NCI-H2227 treated with DMSO at 0.1 percent for 48 hours (cell line): ENCODE measurements around the gene PTGES2.
"Not testable (repeated sequence)": the region's sequence is repeated elsewhere in the genome, so short reads cannot be mapped to it uniquely, and the experiment has no call there.

ENCODE experiments used
- DNase-seq: peaks from one replicate; lab custom pipeline; 2025; lab: John Stamatoyannopoulos, UW

PTGES2 gene

DNA sequence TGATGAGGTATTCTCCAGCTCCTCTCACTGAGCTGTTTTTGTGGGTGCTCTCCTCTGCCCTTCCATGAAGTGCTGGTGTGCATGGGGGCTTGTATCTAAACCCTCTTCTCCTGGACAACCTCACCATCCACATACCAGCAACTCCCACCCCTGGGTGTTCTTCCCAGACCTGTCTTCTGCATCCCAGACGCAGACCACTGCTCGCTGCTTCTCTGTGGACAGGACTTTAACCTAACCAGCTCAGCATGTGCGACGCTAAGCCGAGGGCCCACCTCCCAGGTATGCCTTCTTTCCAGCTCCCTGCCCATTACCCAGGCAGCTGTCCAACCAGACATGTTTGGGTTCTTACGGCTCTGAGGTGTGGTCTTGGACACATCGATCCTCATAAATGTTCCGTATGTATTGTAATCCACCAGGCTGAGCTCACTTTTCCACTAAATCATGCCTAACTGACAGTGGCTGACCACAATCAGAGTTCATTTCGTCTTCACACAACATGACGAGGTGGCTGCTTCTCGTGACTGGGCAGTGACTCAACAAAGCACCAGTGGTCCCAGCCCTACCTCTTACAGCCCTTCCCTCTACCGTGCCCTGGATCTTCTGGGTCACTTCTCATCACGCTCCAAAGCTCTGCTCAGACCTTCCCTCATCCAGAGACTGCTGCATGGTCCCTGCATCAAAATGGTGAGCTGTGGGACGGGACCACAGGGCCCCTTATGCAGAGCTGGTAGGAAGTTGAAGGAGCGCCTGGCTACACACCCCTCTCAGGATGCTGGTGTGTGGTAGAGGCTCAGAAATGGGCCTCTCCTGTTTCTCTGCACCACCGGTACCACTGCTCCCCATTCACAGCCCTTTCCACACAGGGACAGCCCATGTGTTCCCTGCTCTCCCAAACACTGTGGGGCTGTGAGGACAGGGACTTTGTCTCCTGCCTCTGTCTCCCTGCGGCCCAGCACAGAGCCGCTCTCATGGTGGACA lies 9.6 kb upstream of the PTGES2 start:
- no peak for DNase-seq

DNA sequence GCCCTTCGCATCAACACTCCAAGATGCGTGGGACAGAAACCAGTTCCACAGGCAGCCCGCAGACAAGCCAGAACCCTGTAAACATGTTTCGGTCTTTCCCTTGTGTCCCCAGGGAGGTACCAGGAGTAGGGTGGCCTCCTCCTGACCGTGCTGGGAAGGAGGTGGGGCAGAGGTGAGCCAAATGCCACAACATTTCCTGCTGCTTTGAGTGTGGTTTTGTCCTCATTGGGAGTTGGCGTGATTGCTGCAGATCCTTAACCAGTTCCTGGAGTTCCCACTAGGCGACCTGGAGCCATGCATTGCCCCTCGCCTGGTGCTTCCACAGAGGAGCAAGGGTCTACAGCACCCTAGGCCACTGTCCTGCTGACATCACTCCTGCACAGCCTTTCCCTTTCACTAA lies 8.0 kb upstream of the PTGES2 start:
- DNase-seq, result not testable (repeated sequence)

DNA sequence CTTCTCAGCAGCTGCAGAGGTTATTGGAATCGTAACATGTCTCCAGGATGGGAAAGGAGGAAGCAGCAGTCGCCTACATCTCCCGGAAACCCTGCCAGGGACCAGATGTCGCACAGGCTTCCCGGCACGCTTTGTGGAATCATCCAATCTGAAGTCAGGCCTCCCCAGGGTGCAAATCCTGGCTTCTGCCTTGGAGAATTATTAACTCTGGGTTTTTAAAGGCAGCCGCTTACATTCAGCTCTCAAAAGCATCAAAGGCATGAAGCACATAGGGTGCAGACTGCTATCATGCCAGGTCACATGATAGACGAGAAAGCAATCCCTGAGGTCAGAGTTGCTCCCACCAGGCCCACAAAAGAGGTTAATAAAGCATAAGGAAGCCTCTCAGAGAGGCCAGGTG lies 4.6 kb upstream of the PTGES2 start:
- DNase-seq, result not testable (repeated sequence)

DNA sequence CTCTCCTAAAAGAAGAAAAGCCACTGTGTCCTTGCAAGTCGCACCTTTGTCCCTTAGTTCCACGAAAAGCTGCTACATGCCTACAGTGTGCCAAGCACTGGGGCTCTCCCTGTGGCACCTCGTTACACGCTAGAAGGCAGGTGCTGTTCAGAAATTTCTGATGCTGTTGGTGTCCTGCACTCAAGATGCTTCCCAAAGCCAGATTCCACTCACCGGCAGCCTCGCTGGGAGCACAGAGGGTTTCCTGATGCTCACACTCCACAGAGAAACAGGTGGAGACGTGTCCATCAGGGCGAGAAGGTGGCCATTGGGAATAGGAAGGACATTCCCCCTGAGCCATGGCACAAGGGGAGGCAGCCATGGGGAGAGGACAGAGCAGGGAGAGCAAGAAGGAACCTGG lies 3.8 kb upstream of the PTGES2 start:
- DNase-seq, result not testable (repeated sequence)

DNA sequence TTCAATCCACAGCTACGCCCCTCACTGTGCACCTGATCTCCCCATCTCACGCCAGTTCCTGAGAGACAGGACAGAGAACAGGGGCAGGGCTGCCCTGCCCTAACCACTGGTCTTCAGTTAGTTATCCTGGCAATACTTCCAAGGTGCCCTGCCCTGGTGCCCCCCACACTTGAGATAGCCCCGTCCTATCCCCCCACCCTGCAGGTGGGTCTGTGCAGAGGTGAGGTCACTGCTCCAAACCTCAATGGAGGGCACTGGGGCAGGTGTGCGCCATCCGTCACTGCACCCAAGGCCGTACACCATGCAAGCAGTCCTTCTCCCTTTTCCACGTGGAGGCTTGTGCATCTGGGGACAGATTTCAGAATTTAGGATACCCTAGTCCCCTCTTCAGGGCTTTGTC lies 3.1 kb upstream of the PTGES2 start:
- not testable (repeated sequence) for DNase-seq

DNA sequence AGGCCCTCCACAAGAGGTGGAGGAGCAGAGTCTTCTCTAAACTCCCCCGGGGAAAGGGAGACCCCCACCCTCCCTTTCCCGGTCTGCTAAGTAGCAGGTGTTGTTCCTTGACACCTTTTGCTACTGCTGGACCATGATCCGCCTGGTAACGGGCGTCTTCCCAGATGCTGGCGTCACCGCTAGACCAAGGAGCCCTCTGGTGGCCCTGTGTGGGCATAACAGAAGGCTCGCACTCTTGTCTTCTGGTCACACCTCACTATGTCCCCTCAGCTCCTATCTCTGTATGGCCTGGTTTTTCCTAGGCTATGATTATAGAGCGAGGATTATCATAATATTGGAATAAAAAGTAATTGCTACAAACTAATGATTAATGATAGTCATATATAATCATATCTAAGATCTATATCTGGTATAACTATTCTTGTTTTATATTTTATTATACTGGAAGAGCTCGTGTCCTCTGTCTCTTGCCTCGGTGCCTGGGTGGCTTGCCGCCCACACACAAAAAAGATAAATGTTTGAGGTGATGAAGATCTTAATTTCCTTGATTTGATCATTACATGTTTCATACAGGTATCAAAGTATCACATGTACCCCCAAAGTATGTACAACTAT lies 2.6 kb upstream of the PTGES2 start:
- not testable (repeated sequence) for DNase-seq

DNA sequence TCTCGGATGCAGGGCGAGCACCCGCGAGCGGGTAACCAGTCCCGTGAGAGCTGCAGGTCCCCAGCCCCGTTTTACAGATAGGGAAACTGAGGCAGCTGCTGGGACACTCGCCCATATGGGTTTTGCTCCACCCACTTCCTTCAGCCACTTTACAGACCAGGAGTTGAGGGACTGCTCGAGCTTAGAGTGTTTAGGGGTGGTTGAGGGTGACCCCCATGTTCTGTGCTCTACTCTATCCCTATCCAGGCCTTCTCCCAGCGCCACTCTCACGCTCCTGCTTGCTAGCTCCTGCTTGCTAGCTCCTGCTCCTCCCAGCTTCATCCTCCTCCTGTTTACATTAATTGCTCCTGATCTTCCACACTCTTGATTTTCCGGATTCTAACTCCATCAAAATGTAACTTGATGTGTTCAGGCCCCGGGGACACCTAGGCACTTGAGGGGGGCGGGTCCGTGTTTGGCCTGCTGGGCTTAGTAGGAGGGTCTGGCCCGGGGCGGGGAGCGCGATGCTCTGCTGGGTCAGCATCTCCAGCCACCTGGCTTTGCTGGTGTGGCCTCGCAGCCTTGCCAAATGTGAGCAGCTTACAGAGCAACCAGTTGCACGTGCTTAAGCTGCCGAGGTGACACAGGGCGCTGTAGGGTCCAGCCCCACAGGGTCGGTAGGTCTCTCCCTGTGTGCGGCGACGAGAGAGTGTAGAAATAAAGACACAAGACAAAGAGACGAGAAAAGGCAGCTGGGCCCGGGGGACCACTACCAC lies 1.5 kb upstream of the PTGES2 start:
- DNase-seq, result no peak

DNA sequence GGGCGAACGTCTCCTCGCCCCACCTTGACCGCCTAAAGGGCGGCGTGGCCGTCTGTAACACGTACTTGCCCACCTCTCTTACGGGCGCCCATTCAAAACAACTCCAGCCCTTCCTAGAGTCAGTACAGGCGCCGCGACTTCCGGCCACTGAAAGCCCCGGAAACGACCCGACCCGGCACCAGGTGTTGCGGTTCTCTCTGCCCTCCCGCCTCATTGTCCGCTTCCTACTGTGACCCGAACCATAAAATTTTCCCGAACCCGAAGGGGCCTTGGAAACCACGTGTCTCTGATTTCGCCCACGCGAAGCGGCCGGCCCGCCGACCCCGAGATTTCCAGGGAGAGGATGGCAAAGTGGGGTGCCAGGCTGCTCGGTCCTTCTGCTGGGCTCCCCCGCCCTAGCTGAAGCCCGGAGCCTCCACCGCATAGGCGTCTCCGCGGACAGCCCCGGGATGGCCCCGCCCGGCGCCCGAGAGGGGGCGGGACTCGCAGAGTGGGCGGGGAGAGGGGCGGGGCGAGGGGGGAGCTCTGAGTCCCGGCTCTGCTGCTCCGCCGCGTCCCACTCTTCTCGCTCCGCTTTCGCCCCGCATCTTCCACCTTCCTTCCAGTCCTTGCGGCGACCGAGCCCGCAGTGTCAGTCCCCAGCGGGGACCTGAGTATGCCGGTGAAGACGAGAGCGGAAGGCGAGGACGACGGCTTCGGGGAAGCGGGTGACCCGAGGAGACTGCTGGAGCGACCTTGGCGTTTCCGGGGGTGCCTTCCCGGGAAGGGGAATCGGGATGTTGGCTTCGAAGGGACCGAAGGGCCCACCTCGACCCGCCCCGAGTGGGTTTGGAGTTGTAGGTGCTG lies 684 bp upstream of the PTGES2 start:
- peak; percentile 80 for DNase-seq

DNA sequence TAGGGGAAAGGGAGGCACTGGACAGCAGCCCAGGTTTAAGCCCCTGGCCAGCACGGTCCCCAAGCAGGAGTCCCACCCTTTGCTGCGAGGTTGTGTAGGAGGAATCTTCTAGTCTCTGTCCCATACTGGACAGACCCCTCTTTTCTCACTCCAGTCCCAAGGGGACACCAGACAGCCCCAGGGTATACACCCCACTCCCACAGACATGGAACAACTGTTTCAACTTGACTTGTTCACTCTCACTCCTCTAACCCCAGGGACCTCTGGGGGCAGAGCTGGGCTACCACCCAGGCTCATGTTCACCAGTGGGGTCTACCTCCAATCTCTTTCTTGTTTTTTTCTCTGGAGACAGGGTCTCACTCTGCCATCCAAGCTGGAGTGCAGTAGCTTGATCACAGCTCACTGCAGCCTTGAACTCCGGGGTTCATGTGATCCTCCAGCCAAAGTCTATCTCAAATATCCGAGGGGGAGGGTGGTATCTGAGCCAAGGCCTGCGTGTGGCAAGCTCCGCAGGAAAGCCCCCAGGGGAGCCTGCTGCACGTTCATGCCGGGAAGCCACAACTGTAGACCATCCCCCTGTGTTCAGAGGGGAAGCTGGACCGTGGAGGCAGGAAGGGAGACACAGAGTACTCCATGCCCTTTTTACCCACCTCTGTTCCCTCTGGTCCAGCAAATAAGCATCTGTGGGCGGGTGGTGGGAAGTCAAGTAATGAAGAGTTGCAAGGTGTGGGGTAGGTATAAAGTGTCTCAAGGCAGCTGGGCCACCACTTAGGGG lies 1.8 kb downstream of the PTGES2 start:
- no peak for DNase-seq

DNA sequence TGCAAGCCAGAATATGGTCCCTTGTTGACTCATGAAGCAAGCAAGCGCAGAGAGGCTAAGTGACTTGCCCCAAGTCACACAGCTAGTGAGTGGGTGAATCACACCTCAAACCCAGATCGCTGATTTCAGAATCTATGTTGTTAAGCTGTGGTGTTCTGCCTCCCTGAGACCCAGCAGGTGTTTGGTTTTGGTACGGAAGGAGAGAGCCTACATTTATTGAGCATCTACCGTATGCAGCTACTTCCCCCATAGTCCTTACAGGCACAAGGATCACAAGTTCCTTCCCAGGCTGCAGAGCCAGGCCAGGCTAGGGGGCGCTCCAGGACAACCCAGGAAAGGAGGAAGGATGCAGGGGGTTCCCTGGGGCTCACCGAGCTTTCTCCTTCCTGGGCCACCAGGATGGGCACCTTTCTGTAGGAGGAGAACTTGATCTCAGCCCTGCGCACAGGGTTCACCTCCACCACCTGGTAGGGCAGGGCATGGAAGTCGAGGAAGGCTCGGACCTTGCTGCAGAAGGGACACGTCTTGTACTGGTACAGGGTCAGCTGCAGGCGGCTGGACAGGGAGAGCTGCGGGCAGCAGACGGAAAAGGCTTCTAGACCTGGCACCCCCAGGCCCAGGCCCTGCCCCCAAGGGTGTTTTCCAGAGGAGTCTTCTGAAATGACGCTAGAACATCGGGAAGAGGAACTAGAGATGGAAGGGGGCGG lies 2.5 kb downstream of the PTGES2 start:
- DNase-seq, result no peak

DNA sequence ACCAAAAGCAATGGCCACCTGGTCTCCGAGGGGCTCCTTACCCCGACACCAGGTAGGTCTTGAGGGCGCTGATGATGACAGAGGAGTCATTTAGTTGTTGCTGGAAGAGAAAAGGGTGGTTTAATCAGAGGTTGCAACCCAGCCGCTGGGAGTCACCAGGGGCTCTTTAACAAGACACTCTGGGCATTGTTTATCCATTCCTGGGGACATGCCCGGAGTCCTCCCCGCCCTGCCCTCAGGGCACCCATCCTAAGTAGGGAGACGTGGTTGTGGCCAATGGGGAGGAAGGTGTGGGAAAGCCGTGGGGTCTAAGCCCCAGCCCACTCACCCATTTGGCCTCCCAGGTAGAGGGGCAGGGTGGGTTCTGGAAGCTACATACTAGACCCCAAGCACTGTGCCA lies 3.1 kb downstream of the PTGES2 start:
- no peak for DNase-seq

DNA sequence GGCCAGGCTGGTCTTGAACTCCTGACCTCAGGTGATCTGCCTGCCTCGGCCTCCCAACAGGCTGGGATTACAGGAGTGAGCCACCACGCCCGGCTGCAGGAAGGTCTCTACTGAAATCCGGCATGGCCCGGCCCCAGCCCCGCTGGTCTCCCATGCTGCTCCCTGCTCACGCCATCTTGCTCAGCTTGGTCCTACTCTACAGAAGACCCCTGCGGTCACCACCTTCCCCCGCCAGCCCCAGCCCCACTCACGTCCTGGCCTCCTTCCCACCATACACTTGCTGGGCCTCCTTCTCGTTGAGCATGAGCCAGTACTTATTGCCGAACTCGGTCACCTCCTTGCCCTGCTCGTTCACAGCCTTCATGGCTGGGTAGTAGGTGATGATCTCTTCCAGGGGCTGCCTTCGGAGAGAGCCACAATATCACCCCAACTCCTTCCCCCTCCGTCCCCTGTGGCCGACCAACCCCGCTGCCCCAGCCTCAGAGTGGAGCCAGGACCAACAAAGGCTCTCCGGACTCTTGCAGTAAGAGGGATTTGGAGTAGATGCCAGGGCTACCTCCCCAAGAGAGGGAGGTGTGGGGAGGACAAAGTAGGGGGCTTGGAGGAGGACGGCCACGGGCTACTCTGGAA lies 4.0 kb downstream of the PTGES2 start:
- DNase-seq, result no peak

DNA sequence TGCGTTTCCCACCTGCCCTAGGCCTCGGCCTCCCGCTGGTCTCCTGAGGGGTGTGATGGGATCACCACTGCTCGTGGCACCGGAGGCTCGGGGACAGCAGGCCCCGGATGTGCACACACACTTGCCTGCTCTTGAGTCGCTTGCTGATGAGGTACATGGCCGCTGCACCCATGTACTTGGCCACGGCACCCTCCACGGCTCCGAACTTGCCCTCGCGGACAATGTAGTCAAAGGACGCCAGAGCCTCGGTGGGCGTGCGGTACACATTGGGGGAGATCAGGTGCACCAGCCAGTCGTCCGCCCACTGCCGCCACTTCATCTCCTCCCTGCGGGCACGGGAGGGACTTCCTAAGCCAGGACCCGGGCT lies 4.7 kb downstream of the PTGES2 start:
- DNase-seq, result no peak

DNA sequence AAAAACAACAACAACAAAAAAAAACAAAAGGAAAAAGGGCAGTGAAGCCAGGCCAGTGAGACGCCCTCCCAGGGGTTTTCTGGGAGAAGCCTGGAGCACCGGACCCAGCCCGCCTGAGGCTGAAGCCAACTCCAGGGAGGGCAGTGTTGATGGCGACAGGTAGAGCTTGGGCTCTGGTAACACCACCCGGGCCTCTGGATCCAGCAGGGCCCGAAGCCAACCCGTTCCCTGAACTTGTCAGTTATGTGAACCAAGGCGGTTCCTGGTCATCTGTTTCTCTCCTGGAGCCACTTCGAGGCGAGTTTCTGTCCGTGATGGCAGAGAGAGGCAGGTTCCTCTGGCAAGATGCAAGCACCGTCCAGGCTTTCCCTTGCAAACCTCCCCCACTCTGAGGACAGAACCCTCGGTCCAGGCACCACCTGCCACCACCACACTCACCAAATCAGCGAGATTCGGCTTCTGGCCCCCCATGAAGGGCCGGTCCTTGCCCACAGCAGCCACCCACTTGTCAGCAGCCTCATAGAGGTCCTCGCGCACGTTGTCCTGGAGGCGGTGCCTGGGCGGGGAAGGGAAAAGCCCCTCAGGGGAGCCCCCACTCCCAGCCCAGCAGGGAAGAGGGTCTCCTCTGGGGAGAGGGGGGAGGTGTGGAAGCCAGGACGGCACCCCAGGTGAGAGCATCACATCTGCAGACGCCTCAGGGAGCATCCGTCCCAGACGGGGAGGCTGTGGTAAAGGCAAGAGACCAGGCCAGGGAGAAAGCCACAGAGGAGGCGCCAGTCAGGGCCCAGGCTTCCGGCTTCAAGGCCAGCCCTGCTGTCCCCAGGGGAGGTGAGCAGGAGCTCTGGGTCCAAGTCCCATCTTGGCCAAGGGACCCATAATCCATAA lies 5.4 kb downstream of the PTGES2 start:
- DNase-seq, result no peak

DNA sequence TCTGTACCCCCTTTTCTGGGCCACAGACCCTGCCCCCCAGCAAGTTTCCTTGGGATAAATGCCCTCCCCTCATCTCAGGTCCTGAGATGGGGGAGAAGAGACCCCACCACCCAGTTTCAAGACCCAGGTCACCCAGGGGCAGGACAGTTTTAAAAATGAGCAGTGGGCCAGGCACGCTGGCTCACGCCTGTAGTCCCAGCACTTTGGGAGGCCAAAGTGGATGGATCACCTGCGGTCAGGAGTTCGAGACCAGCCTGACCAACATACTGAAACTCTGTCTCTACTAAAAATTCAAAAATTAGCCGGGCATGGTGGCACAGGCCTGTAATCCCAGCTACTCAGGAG lies 6.1 kb downstream of the PTGES2 start:
- no peak for DNase-seq

DNA sequence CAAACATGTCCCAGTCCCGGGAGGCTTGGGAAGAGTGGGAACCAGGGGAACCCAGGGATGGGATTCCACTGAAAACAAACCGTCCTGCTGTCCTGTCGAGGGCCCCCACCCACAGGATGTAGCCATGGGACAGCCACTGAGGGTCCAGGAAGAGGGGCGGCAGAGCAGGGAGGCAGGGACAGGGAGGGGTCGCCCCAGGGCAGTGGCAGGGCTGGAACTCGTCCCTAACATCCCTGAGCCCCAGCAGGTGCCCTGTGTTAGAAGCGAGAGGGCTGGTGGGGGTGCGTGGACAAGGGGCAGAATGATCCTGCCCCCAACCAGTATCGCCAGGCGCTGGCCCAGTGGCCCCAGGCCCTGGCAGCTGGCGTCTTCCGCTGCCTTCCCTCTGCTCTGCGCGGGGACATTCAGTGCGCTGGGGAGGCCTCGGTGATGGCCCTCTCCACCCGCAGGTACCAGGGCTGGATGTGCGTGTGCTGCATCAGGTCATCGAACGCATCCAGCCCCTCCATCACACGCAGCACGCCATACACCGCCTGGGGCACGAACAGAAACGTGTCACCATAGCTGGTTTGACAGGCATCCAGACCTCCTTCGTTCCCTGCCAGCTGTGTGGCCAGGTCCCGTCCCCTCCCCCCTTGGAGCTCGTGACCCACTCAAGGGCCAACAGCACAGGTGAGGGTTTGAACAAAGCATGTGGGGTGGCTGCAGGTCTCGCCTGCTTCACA lies 6.6 kb downstream of the PTGES2 start:
- no peak for DNase-seq

DNA sequence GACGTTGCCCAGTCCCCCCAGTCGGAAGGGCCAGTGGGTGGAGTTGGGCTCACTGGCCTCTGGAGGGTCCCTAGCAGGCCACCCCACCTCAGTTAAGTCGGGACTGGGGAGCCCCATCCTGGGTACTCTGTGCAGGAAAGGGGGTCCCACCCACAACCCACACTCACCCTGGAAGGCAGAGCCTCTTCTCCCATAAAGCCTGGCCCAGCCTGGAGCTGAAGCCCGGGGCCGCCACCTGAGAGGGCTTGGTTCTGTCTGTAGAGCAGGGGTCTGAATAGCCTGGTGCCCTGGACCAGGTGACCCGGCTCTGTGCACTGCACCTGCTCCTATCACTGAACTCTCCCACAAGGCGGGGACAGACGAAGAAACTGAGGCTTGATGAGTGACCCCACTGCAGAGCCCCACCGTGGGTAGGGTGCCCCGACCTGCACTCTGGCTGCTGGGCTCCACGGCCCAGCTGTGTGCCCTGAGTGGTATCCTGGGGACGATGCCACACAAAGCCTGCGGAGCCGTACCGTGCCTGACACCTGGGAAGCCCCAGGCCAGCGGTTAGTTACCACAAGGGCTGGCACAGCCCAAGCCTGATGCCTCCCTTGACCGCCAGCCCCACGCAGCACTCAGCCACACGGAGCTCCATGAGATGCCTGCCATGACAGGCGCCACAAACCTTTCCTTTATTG lies 7.3 kb downstream of the PTGES2 start:
- DNase-seq, result no peak
